GM10266 (cell line): ENCODE results near the gene SMIM5.

ENCODE experiments used
- DNase-seq: peaks from one replicate; pipeline ENCODE4 v3.0.0; 2012; ENCODE audit errors: extremely low spot score
- TF ChIP-seq, protein P1 (sequence below): IDR thresholded peaks from 2 replicates; pipeline ENCODE4 v1.5.1; 2012; ENCODE audit warnings: mild to moderate bottlenecking, low read depth; ENCODE audit not compliant: control insufficient read depth, insufficient read depth; ENCODE audit errors: missing control alignments

Gene SMIM5

DNA sequence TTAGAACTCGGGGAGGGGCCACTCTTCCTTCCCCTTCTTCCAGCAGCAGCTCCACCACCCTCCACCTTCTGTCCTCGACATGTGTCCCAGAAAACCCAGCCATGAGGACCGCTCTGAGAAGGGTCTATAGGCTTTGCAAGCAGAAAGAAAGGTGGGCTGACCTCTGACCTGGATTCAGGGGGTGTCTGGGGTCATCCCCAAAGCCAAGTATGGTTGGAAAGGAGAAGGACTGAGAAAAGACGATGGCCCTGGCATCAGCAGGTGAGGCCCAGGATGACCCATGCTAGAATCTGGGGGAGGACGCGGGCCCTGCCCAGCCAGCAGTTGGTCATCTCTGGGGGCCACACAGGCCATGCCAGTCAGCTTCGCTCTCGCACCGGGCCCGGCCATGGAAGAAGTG, 6.1 kb upstream of the SMIM5 start:
- no peak for DNase-seq
- TF ChIP-seq, protein P1, sequence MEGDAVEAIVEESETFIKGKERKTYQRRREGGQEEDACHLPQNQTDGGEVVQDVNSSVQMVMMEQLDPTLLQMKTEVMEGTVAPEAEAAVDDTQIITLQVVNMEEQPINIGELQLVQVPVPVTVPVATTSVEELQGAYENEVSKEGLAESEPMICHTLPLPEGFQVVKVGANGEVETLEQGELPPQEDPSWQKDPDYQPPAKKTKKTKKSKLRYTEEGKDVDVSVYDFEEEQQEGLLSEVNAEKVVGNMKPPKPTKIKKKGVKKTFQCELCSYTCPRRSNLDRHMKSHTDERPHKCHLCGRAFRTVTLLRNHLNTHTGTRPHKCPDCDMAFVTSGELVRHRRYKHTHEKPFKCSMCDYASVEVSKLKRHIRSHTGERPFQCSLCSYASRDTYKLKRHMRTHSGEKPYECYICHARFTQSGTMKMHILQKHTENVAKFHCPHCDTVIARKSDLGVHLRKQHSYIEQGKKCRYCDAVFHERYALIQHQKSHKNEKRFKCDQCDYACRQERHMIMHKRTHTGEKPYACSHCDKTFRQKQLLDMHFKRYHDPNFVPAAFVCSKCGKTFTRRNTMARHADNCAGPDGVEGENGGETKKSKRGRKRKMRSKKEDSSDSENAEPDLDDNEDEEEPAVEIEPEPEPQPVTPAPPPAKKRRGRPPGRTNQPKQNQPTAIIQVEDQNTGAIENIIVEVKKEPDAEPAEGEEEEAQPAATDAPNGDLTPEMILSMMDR, result no peak

DNA sequence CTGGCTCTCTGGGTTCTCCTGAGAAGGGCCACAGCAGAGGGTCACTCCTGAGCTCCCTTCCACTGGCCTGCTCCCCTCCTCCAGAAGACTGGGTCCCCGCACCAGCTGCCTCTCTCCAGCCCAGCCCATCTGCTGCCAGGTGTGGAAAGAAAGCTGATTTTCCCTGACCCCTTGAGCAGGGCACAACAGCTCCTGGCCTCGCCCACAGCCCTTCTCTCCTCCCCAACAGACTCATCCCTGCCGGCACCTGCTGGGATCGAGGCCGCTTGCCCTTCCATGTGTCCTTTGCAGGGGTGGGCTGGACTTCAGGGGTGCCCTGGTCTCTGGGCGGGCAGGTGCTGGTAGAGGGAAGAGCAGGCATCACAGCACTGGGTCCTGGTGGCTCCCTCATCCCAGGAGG, 4.8 kb upstream of the SMIM5 start:
- TF ChIP-seq, protein P1, result no peak
- DNase-seq, result no peak

DNA sequence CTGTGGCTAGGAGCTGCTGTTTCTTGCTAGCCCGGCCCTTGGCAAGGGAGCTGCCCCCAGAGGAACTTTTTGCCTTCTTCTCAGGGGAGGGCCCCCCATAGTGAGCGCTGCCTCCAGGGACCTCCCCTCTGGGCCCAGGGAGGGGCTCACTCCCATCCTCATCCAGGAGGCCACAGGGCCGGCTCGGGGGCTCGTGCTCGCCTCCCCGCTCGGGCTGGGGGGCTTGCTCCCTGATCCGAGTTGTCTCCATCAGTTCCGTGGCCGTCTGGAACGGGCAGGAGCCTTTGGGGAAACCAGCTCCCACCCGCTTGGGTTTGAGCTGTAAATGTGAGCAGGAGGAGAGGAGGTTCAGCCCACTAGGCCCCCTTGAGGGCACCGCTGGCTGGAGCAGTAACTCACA, 4.1 kb upstream of the SMIM5 start:
- TF ChIP-seq, protein P1, result no peak
- no peak for DNase-seq

DNA sequence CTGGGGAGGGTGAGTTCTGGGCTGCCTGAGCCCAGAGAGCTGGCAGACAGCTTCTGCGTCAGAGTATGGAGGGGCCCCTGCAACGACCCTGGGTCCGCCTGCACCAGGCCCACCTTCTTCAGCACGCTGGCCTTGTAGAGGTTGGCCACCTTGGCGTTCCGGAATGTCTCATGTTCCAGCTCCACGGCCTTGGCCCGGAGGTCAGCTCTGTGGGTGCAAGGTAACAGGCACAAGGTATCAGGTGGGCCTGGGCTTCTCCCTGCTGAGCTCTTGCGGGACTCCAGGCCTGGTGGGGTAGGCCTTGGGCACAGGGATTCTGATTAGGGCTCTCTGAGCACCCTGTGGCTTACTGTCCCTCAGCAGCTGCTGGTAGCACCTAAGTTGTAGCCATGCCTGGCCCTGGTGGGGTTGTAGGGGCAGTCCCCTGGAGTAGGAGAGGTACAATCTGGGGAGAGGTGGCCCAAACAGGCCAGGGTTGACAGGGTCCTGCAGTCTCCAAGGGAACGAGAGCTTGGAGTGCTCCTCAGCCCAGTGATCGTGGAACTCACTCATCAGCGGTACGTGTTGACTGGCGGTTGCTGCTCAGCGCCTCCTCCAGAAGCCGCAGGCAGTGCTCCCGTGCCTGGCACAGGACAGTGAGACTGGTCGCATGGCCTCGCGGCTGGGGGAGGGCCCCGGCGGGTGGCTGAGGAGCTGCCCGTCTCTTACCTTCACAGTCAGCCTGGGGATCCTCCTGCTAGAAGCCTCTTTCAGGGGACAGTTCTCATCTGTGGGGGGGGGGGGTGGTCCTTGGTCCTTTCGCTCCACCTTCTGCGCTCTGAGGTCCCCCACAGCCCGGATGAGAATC, 2.9 kb upstream of the SMIM5 start:
- TF ChIP-seq, protein P1, result no peak

DNA sequence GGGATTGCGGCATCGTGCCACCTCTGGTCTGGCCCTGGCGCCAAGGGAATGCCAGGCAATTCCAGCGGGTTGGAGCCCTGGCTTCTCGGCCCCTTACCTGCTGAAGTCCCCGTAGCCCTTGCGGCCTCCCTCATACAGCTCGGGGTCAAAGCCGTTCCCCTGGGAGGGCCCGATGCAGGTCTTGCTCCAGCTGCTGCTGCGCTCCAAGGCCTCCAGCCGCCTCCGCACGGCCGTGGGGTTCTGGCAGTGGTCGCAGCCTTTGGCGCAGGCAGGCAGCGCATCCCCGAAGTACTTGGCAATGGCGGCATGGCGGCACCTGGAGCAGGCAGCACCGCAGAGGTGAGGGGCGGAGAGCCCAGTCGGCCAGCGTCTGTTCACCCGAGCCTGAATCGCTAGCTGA, 1.9 kb upstream of the SMIM5 start:
- no peak for DNase-seq
- TF ChIP-seq, protein P1, result no peak

More for the DNA sequence above, 2.9 kb upstream of the SMIM5 start:
- no peak for DNase-seq

DNA sequence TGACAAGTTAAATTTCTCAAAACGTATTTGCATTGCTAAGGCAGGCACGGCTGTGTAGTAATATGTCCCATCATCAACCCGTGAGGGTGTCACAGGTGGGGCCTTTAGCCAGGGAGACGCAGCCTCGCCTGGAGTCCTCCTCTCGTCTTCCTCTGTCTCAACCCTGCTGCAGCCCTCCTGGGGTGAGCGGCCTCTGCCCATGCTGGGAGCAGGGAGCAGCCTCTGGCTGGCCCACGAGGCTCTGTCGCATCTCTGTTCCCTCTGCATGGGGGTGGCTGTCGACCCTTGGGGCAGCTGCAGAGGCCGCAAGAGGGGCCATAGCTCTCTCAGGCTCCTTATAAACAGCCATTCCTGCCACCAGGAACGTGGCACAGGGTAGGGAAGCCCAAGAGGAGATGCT, 806 bp upstream of the SMIM5 start:
- TF ChIP-seq, protein P1, result no peak
- DNase-seq, result no peak
